ENCODE data around the gene DRG2.

Gene DRG2

GRCh38 chr17:18093616-18094408 lies 6.1 kb downstream of the DRG2 start:
- DNase-seq (ENCODE audit: low read depth, low spot score): peak; percentile 2

GRCh38 chr17:18094409-18094807 lies 6.7 kb downstream of the DRG2 start:
- DNase-seq (ENCODE audit: low read depth, low spot score): no peak
- TF ChIP-seq EZH2 (IDR thresholded peaks at IDR 0.05) (no peak), FOXP2 (optimal IDR thresholded peaks at IDR 0.05; ENCODE audit: control extremely low read depth, extremely low read length, insufficient read depth) (no peak), POLR2AphosphoS5 (IDR thresholded peaks at IDR 0.05; ENCODE audit: borderline replicate concordance, low read depth, low read length) (no peak)
- H3K9me3 ChIP-seq (ENCODE audit: low read depth, low read length): no peaks in the 10 kb centered on the region
- H3K36me3 ChIP-seq (ENCODE audit: insufficient read depth, low read length): peaks cover 34% of the 10 kb centered on the region; the same call in 1 of the 2 replicates
- no peak overlapping the region for H3K27ac ChIP-seq
- no peak overlapping the region for H3K9ac ChIP-seq (ENCODE audit: insufficient read length)
- no peak overlapping the region for H3K4me3 ChIP-seq

More at GRCh38 chr17:18093616-18094408, 6.1 kb downstream of the DRG2 start:
- Histone ChIP-seq H3K36me3 (ENCODE audit: insufficient read depth, low read length) (peaks cover 31% of the 10 kb centered on the region; the same call in 1 of the 2 replicates), H3K27ac (no peak overlapping the region), H3K9me3 (ENCODE audit: low read depth, low read length) (no peaks in the 10 kb centered on the region), H3K9ac (ENCODE audit: insufficient read length) (no peak overlapping the region), H3K4me3 (no peak overlapping the region)
- no peak for TF ChIP-seq EZH2 (IDR thresholded peaks at IDR 0.05)
- TF ChIP-seq POLR2AphosphoS5 (IDR thresholded peaks at IDR 0.05; ENCODE audit: borderline replicate concordance, low read depth, low read length): no peak
- TF ChIP-seq FOXP2 (optimal IDR thresholded peaks at IDR 0.05; ENCODE audit: control extremely low read depth, extremely low read length, insufficient read depth): no peak

- Histone ChIP-seq H3K4me3 (no peak overlapping the region), H3K36me3 (ENCODE audit: insufficient read depth, low read length) (peaks cover 26% of the 10 kb centered on the region; the same call in 1 of the 2 replicates), H3K9me3 (ENCODE audit: low read depth, low read length) (no peaks in the 10 kb centered on the region), H3K27ac (no peak overlapping the region), H3K9ac (ENCODE audit: insufficient read length) (no peak overlapping the region)
- no peak for DNase-seq (ENCODE audit: low read depth, low spot score)
- no peak for TF ChIP-seq POLR2AphosphoS5 (IDR thresholded peaks at IDR 0.05; ENCODE audit: borderline replicate concordance, low read depth, low read length)
- no peak for TF ChIP-seq EZH2 (IDR thresholded peaks at IDR 0.05)
- no peak for TF ChIP-seq FOXP2 (optimal IDR thresholded peaks at IDR 0.05; ENCODE audit: control extremely low read depth, extremely low read length, insufficient read depth)
These were observed 11.8 kb downstream of the DRG2 start for GRCh38 chr17:18099516-18099915.

DNA sequence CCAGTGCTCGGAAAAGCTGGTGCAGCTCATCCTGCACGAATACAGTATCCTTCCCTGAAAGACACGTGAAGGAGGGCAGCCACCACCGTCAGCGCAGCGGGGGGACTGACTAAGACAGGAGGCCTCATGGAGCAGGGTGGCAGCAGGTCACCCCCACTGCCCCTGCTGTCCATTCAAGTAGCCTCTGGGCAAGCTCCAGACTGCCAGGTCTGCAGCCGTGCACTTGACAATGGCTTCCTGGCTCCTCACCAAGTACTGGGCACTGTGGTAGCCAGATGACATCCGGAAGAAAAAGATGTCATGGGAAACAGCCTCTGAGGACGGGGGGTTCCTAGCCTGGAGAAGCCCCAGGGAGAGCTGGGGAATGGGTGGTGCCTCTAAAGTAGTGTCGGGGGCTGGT lies 12.9 kb downstream of the DRG2 start:
- H3K9me3 ChIP-seq (ENCODE audit: low read depth, low read length): no peaks in the 10 kb centered on the region
- TF ChIP-seq POLR2AphosphoS5 (IDR thresholded peaks at IDR 0.05; ENCODE audit: borderline replicate concordance, low read depth, low read length) (no peak), EZH2 (IDR thresholded peaks at IDR 0.05) (no peak), FOXP2 (optimal IDR thresholded peaks at IDR 0.05; ENCODE audit: control extremely low read depth, extremely low read length, insufficient read depth) (no peak)
- H3K27ac ChIP-seq: no peak overlapping the region
- H3K4me3 ChIP-seq: no peak overlapping the region
- H3K9ac ChIP-seq (ENCODE audit: insufficient read length): no peak overlapping the region
- peaks cover 25% of the 10 kb centered on the region; the same call in 1 of the 2 replicates for H3K36me3 ChIP-seq (ENCODE audit: insufficient read depth, low read length)
- DNase-seq (ENCODE audit: low read depth, low spot score): no peak

DNA sequence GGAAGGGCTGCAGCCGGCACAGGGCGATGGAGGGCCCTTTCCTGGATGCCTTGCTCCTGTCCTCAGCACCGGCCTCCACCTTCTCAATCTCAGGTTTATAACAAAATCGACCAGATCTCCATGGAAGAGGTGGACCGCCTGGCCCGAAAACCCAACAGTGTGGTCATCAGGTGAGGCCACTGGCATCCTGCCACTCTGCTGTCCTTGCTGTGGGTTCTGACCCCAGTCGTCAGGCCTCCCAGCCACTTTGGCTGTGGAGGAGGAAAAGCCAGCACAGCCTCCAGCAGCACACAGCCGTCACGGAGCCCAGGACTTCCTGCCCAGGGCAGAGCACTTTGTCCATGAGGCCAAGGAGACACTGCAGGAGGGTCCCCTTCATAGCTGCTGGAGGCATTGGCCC lies 14.1 kb downstream of the DRG2 start:
- no peak for DNase-seq (ENCODE audit: low read depth, low spot score)
- TF ChIP-seq FOXP2 (optimal IDR thresholded peaks at IDR 0.05; ENCODE audit: control extremely low read depth, extremely low read length, insufficient read depth): no peak
- TF ChIP-seq POLR2AphosphoS5 (IDR thresholded peaks at IDR 0.05; ENCODE audit: borderline replicate concordance, low read depth, low read length): no peak
- no peak for TF ChIP-seq EZH2 (IDR thresholded peaks at IDR 0.05)
- H3K4me3 ChIP-seq: no peak overlapping the region
- H3K9me3 ChIP-seq (ENCODE audit: low read depth, low read length): no peaks in the 10 kb centered on the region
- no peak overlapping the region for H3K9ac ChIP-seq (ENCODE audit: insufficient read length)
- no peak overlapping the region for H3K27ac ChIP-seq
- peaks cover 14% of the 10 kb centered on the region; the same call in 1 of the 2 replicates for H3K36me3 ChIP-seq (ENCODE audit: insufficient read depth, low read length)

DNA sequence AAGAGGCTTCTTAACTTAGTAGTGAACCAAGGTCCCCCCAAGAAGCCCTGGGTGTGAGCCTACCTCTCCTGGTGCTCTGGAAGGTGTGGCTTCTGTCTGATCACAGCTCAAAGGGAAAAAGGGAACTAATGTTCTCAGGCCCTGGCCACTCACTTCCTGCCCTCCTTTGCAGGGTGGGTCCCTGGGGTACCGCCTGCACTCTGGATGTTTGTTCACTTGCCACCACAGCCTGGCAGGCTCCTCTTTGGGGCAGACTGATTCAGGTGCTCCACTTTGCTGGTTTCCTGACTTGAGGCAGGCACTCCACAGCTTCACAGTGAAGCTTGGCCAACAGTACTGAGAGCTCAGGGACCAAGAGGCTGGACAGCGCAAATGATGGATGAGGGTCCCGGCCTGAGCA lies 14.9 kb downstream of the DRG2 start:
- Histone ChIP-seq H3K27ac (no peak overlapping the region), H3K9me3 (ENCODE audit: low read depth, low read length) (no peaks in the 10 kb centered on the region), H3K36me3 (ENCODE audit: insufficient read depth, low read length) (peaks cover 10% of the 10 kb centered on the region; the same call in 1 of the 2 replicates), H3K4me3 (no peak overlapping the region), H3K9ac (ENCODE audit: insufficient read length) (no peak overlapping the region)
- DNase-seq (ENCODE audit: low read depth, low spot score): no peak
- TF ChIP-seq FOXP2 (optimal IDR thresholded peaks at IDR 0.05; ENCODE audit: control extremely low read depth, extremely low read length, insufficient read depth): no peak
- no peak for TF ChIP-seq POLR2AphosphoS5 (IDR thresholded peaks at IDR 0.05; ENCODE audit: borderline replicate concordance, low read depth, low read length)
- TF ChIP-seq EZH2 (IDR thresholded peaks at IDR 0.05): no peak

- H3K27ac ChIP-seq: no peak overlapping the region
- H3K4me3 ChIP-seq: no peak overlapping the region
- H3K36me3 ChIP-seq (ENCODE audit: insufficient read depth, low read length): no peaks in the 10 kb centered on the region; the same call in 1 of the 2 replicates
- TF ChIP-seq POLR2AphosphoS5 (IDR thresholded peaks at IDR 0.05; ENCODE audit: borderline replicate concordance, low read depth, low read length) (no peak), FOXP2 (optimal IDR thresholded peaks at IDR 0.05; ENCODE audit: control extremely low read depth, extremely low read length, insufficient read depth) (no peak), EZH2 (IDR thresholded peaks at IDR 0.05) (no peak)
- H3K9ac ChIP-seq (ENCODE audit: insufficient read length): no peak overlapping the region
- H3K9me3 ChIP-seq (ENCODE audit: low read depth, low read length): no peaks in the 10 kb centered on the region
- no peak for DNase-seq (ENCODE audit: low read depth, low spot score)
These were observed 17.3 kb downstream of the DRG2 start for GRCh38 chr17:18105027-18105426.

DNA sequence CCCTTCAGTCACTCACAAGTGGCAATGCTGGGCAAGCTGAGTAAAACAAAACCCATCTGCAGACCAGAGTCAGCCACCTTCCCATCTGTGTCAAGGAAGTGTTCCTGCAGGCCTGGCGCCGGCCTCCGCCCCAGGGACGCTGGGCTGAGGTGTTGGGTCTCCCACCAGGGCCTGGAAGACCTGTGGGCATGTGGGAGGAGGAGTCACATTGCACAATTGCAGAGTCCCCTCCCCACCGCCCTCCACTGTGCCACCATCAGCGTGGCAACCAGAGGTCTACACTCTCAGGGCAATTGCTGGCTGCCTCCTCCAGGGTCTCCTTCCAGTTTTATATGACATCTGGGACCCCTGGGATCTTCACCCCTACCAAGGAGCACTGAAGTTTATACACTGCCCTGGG lies 17.8 kb downstream of the DRG2 start:
- TF ChIP-seq EZH2 (IDR thresholded peaks at IDR 0.05): no peak
- no peak for TF ChIP-seq POLR2AphosphoS5 (IDR thresholded peaks at IDR 0.05; ENCODE audit: borderline replicate concordance, low read depth, low read length)
- TF ChIP-seq FOXP2 (optimal IDR thresholded peaks at IDR 0.05; ENCODE audit: control extremely low read depth, extremely low read length, insufficient read depth): no peak
- H3K27ac ChIP-seq: no peak overlapping the region

More for the DNA sequence above, 17.8 kb downstream of the DRG2 start:
- H3K9me3 ChIP-seq (ENCODE audit: low read depth, low read length): no peaks in the 10 kb centered on the region
- no peak overlapping the region for H3K9ac ChIP-seq (ENCODE audit: insufficient read length)
- DNase-seq (ENCODE audit: low read depth, low spot score): no peak
- H3K36me3 ChIP-seq (ENCODE audit: insufficient read depth, low read length): no peaks in the 10 kb centered on the region; the same call in 1 of the 2 replicates
- no peak overlapping the region for H3K4me3 ChIP-seq

All from SK-N-MC (cell line).